ENCODE data around the gene OCA2.

GRCh38 chr15:28106294-28107110 is 7.4 kb upstream of the OCA2 start:
- no peak for TF ChIP-seq CTCF (IDR thresholded peaks at IDR 0.05)
- TF ChIP-seq POLR2A (IDR thresholded peaks at IDR 0.05) = no peak

All from heart left ventricle (tissue), 13 donors.